Neural progenitor cell (in vitro differentiated cells): ENCODE measurements around the gene APOE. TPM values are rescaled to one million over a fixed set of nuclear protein-coding genes. Genes with fewer than 3 reads are reported as not detected.
"Not testable (repeated sequence)": the region's sequence is repeated elsewhere in the genome, so short reads cannot be mapped to it uniquely, and the experiment has no call there.

Experiments
- DNase-seq: peaks from one replicate; pipeline ENCODE4 v3.0.0-alpha.2; 2016; ENCODE audit warnings: low spot score
- H2AFZ ChIP-seq: fragments of 200-600 bp; sonication (generic); replicated peaks from 2 replicates; pipeline ENCODE4 v1.6.1; 2016; ENCODE audit warnings: antibody characterized with exemption
- H3F3A ChIP-seq: fragments of 200-600 bp; sonication (generic); 2 replicates; pipeline ENCODE4 v1.6.1; 2016; ENCODE audit warnings: antibody characterized with exemption, low read depth
- H3K27ac ChIP-seq: fragments of 200-600 bp; sonication (generic); 2 replicates; pipeline ENCODE4 v1.5.1; 2016; ENCODE audit warnings: mild to moderate bottlenecking
- H3K27me3 ChIP-seq: fragments of 200-600 bp; sonication (generic); 2 replicates; pipeline ENCODE4 v1.6.1; 2016; ENCODE audit warnings: mild to moderate bottlenecking, moderate library complexity
- H3K36me3 ChIP-seq: fragments of 200-600 bp; sonication (generic); 2 replicates; pipeline ENCODE4 v1.5.1; 2016
- H3K4me1 ChIP-seq: fragments of 200-600 bp; sonication (generic); 2 replicates; pipeline ENCODE4 v1.6.1; 2016; ENCODE audit warnings: mixed run types
- H3K4me2 ChIP-seq: fragments of 200-600 bp; sonication (generic); 2 replicates; pipeline ENCODE4 v1.6.1; 2016
- H3K4me3 ChIP-seq: fragments of 200-600 bp; sonication (generic); 2 replicates; pipeline ENCODE4 v1.5.1; 2016
- H3K79me2 ChIP-seq: fragments of 200-600 bp; sonication (generic); 2 replicates; pipeline ENCODE4 v1.6.1; 2016; ENCODE audit warnings: low read depth
- H3K9ac ChIP-seq: fragments of 200-600 bp; sonication (generic); 2 replicates; pipeline ENCODE4 v1.6.1; 2016
- H3K9me3 ChIP-seq: fragments of 200-600 bp; sonication (generic); 2 replicates; pipeline ENCODE4 v1.5.1; 2016; ENCODE audit warnings: low read depth
- H4K20me1 ChIP-seq: fragments of 200-600 bp; sonication (generic); 2 replicates; pipeline ENCODE4 v1.6.1; 2016; ENCODE audit warnings: low read depth
- H3K27ac Mint-ChIP-seq: 3 replicates; pipeline ENCODE4 v1.8.0; 2021; ENCODE audit warnings: mixed read lengths
- H3K27me3 Mint-ChIP-seq: 2 replicates; pipeline ENCODE4 v1.8.0; 2022; ENCODE audit warnings: low read depth, mild to moderate bottlenecking, inconsistent platforms, moderate library complexity, mixed read lengths; ENCODE audit not compliant: insufficient read depth
- H3K36me3 Mint-ChIP-seq: 3 replicates; pipeline ENCODE4 v1.8.0; 2021; ENCODE audit warnings: mixed read lengths
- H3K4me1 Mint-ChIP-seq: 3 replicates; pipeline ENCODE4 v1.8.0; 2021; ENCODE audit warnings: mixed read lengths
- H3K4me3 Mint-ChIP-seq: 3 replicates; pipeline ENCODE4 v1.8.0; 2021; ENCODE audit warnings: mild to moderate bottlenecking, moderate library complexity, mixed read lengths
- H3K9me3 Mint-ChIP-seq: 3 replicates; pipeline ENCODE4 v1.8.0; 2020; ENCODE audit warnings: mixed read lengths
- EZH2 ChIP-seq: fragments of 200-600 bp; sonication (generic); IDR thresholded peaks from 2 replicates; pipeline ENCODE4 v1.6.1; 2017; ENCODE audit warnings: antibody characterized with exemption, mild to moderate bottlenecking, moderate library complexity
- EZH2phosphoT487 ChIP-seq: fragments of 200-600 bp; sonication (generic); IDR thresholded peaks from 2 replicates; pipeline ENCODE4 v1.6.1; 2017; ENCODE audit warnings: antibody characterized with exemption
- total RNA-seq: library from RNA; depleted of rRNA; stranded (reverse); fragments of >200 nt; gene quantifications from 2 replicates; pipeline ENCODE4 v1.2.3, GENCODE V29; 2015; ENCODE audit warnings: low replicate concordance
- TF ChIP-seq, protein P1 (sequence below): fragments of 200-600 bp; sonication (generic); IDR thresholded peaks from 2 replicates; pipeline ENCODE4 v1.5.1; 2017; ENCODE audit warnings: antibody characterized with exemption, mild to moderate bottlenecking

APOE gene
- total RNA-seq, 1 donor from 2014 or later: 195 TPM

DNA sequence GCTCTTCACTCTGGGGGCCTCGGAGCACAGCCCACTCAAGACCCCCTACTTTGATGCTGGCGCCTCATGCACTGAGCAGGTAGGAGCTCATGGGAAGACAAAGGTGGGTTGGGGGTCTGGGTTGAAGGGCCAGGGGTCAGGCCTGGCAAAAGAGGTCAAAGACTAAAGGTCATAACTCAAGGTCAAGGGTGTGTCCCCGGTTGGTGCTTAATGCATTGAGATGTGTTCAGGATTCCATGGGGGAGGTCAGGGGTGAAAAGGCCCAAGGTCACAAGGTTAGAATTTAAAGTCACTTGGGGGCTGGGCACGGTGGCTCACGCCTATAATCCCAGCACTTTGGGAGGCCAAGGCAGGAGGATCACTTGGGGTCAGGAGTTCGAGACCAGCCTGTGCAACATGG lies 19.5 kb upstream of the APOE start:
- Histone ChIP-seq H3K27me3 (no peaks in the 10 kb centered on the region), H3K9ac (no peak overlapping the region), H3F3A (peaks cover 15% of the 10 kb centered on the region), H2AFZ (no peak overlapping the region), H3K27ac (no peak overlapping the region), H3K4me1 (no peaks in the 10 kb centered on the region), H3K4me3 (no peak overlapping the region), H3K9me3 (no peaks in the 10 kb centered on the region), H3K79me2 (no peaks in the 10 kb centered on the region), H3K4me2 (no peak overlapping the region), H3K36me3 (no peaks in the 10 kb centered on the region), H4K20me1 (peaks cover under 1% of the 10 kb centered on the region)
- H3K27me3 Mint-ChIP-seq: peaks cover 4% of the 10 kb centered on the region
- TF ChIP-seq EZH2: no peak
- no peak for TF ChIP-seq EZH2phosphoT487
- TF ChIP-seq, protein P1, sequence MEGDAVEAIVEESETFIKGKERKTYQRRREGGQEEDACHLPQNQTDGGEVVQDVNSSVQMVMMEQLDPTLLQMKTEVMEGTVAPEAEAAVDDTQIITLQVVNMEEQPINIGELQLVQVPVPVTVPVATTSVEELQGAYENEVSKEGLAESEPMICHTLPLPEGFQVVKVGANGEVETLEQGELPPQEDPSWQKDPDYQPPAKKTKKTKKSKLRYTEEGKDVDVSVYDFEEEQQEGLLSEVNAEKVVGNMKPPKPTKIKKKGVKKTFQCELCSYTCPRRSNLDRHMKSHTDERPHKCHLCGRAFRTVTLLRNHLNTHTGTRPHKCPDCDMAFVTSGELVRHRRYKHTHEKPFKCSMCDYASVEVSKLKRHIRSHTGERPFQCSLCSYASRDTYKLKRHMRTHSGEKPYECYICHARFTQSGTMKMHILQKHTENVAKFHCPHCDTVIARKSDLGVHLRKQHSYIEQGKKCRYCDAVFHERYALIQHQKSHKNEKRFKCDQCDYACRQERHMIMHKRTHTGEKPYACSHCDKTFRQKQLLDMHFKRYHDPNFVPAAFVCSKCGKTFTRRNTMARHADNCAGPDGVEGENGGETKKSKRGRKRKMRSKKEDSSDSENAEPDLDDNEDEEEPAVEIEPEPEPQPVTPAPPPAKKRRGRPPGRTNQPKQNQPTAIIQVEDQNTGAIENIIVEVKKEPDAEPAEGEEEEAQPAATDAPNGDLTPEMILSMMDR: no peak
- peaks cover 16% of the 10 kb centered on the region for H3K36me3 Mint-ChIP-seq
- DNase-seq: no peak
- peaks cover 8% of the 10 kb centered on the region for H3K4me1 Mint-ChIP-seq
- peak overlapping the region; percentile 8 for H3K4me3 Mint-ChIP-seq
- H3K9me3 Mint-ChIP-seq: no peaks in the 10 kb centered on the region
- H3K27ac Mint-ChIP-seq: no peak overlapping the region

DNA sequence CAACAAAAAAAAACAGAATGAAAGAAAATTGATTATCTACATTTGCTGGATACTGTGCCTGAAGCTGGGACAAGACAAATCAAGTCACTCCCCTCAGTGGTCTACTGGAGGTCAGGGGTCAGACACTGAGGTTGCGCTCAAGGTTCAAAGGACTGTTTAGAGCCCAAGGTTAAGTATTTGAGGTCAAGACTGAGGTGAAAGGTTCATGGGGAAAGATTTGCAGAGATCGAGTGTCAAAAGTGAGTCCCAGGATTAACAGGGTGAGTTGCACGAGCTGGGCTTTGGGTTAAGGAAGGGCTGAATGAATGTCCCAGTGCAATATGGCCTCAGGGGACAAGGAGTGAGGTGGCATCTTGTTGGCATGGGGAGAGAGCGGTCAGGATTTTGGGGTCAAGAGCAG lies 17.9 kb upstream of the APOE start:
- no peaks in the 10 kb centered on the region for H3K9me3 Mint-ChIP-seq
- Histone ChIP-seq H3K9ac (no peak overlapping the region), H2AFZ (no peak overlapping the region), H3K79me2 (peaks cover 15% of the 10 kb centered on the region), H3K4me3 (no peak overlapping the region), H3K36me3 (no peaks in the 10 kb centered on the region), H3K27ac (no peak overlapping the region), H3K4me1 (peaks cover 8% of the 10 kb centered on the region), H3K9me3 (no peaks in the 10 kb centered on the region), H4K20me1 (peaks cover 13% of the 10 kb centered on the region), H3K27me3 (no peaks in the 10 kb centered on the region), H3K4me2 (no peak overlapping the region), H3F3A (peaks cover 24% of the 10 kb centered on the region)
- H3K4me1 Mint-ChIP-seq: peaks cover 19% of the 10 kb centered on the region
- H3K36me3 Mint-ChIP-seq: peaks cover 20% of the 10 kb centered on the region
- peaks cover 4% of the 10 kb centered on the region for H3K27me3 Mint-ChIP-seq
- H3K27ac Mint-ChIP-seq: no peak overlapping the region
- TF ChIP-seq EZH2phosphoT487 (no peak), EZH2 (no peak)
- TF ChIP-seq, protein P1: no peak
- DNase-seq: no peak
- no peak overlapping the region for H3K4me3 Mint-ChIP-seq

DNA sequence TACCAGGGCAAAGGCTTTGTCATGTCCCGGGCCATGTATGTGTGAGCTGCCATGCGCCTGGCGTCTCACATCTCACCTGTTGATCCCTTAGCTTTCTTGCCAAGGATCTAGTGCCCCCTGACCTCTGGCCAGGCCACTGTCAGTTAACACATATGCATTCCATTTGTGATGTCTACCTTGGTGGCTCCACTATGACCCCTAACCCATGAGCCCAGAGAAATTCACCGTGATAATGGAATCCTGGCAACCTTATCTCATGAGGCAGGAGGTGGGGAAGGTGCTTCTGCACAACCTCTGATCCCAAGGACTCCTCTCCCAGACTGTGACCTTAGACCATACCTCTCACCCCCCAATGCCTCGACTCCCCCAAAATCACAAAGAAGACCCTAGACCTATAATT lies 17.3 kb upstream of the APOE start:
- Histone ChIP-seq H3K79me2 (peaks cover 22% of the 10 kb centered on the region), H3F3A (peaks cover 24% of the 10 kb centered on the region), H4K20me1 (peaks cover 15% of the 10 kb centered on the region)
- H3K27ac Mint-ChIP-seq, H3K4me3 ChIP-seq, H3K4me1 ChIP-seq, H3K27me3 Mint-ChIP-seq, H3K27me3 ChIP-seq, H3K9me3 ChIP-seq, H3K9ac ChIP-seq, H3K4me2 ChIP-seq, H3K4me3 Mint-ChIP-seq, H3K9me3 Mint-ChIP-seq, H2AFZ ChIP-seq, H3K36me3 ChIP-seq, DNase-seq, H3K27ac ChIP-seq: not testable (repeated sequence)
- Mint-ChIP-seq H3K4me1 (peaks cover 24% of the 10 kb centered on the region), H3K36me3 (peaks cover 24% of the 10 kb centered on the region)

DNA sequence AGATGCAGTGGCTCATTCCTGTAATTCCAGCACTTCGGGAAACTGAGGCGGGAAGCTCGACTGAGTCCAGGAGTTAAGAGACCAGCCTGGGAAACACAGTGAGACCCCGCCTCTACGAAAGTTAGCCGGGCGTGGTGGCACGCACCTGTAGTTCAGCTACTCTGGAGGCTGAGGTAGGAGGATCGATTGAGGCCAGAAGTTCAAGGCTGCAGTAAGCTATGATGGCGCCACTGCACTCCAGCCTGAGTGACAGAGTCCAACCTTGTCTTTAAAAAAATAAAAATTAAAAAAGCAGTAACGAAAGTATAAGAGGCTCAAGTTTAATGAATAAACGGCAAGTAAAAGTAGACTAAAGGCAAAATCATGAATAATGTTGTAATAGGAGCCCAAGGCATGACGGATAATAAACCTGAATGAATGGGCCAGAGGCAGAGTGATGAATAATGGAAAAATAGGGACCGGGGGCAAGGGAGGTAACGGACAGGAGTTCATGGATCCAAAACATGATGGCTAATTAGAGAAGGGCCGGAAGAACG lies 15.7 kb upstream of the APOE start:
- Histone ChIP-seq H2AFZ (no peak overlapping the region), H3K27me3 (no peaks in the 10 kb centered on the region), H3K4me3 (peak overlapping the region; percentile 50), H3K9me3 (no peaks in the 10 kb centered on the region), H3F3A (peaks cover 24% of the 10 kb centered on the region), H3K9ac (peak overlapping the region; percentile 42), H3K79me2 (peaks cover 29% of the 10 kb centered on the region), H3K36me3 (no peaks in the 10 kb centered on the region), H3K4me1 (peaks cover 8% of the 10 kb centered on the region), H3K27ac (peak overlapping the region; percentile 76), H3K4me2 (peak overlapping the region; percentile 80), H4K20me1 (peaks cover 15% of the 10 kb centered on the region)
- Mint-ChIP-seq H3K27me3 (no peaks in the 10 kb centered on the region), H3K4me3 (peak overlapping the region; percentile 85), H3K36me3 (peaks cover 25% of the 10 kb centered on the region), H3K27ac (peak overlapping the region; percentile 2), H3K4me1 (peaks cover 24% of the 10 kb centered on the region), H3K9me3 (no peaks in the 10 kb centered on the region)
- TF ChIP-seq, protein P1: no peak
- TF ChIP-seq EZH2 (no peak), EZH2phosphoT487 (no peak)
- DNase-seq: no peak
